NT2/D1 (cell line): ENCODE measurements around the gene NLRX1.

Experiments used
- DNase-seq: peaks from one replicate; pipeline ENCODE4 v3.0.0-alpha.2; 2011; ENCODE audit warnings: low read depth, low spot score
- H3K27me3 ChIP-seq: 2 replicates; pipeline ENCODE4 v1.6.0; 2011; ENCODE audit warnings: mild to moderate bottlenecking; ENCODE audit not compliant: insufficient read length, insufficient read depth
- H3K36me3 ChIP-seq: 2 replicates; pipeline ENCODE4 v1.6.1; 2011; ENCODE audit warnings: mild to moderate bottlenecking, low read length, mixed read lengths; ENCODE audit not compliant: insufficient read depth, insufficient read length
- H3K4me1 ChIP-seq: 2 replicates; pipeline ENCODE4 v1.5.1; 2011; ENCODE audit not compliant: insufficient read depth, insufficient read length
- H3K4me3 ChIP-seq: 2 replicates; pipeline ENCODE4 v1.5.1; 2011; ENCODE audit warnings: low read depth; ENCODE audit not compliant: insufficient read length
- H3K9ac ChIP-seq: 2 replicates; pipeline ENCODE4 v1.6.0; 2011; ENCODE audit warnings: low read depth; ENCODE audit not compliant: insufficient read length
- H3K9me3 ChIP-seq: 2 replicates; pipeline ENCODE4 v1.5.1; 2011; ENCODE audit warnings: mild to moderate bottlenecking, low read length; ENCODE audit not compliant: insufficient read depth
- SUZ12 ChIP-seq: IDR thresholded peaks from 2 replicates; pipeline ENCODE4 v1.6.1; 2011; ENCODE audit not compliant: insufficient read length, insufficient read depth; ENCODE audit errors: extremely low read depth
- YY1 ChIP-seq: IDR thresholded peaks from 2 replicates; pipeline ENCODE4 v1.6.1; 2011; ENCODE audit not compliant: insufficient read length, insufficient read depth
- ZNF274 ChIP-seq: IDR thresholded peaks from 2 replicates; pipeline ENCODE4 v1.6.1; 2011; ENCODE audit warnings: mild to moderate bottlenecking, low read depth, low read length

NLRX1 gene

GRCh38 chr11:119169282-119169719 is 776 bp downstream of the NLRX1 start:
- peak; percentile 70 for DNase-seq
- TF ChIP-seq ZNF274 (no peak), SUZ12 (no peak), YY1 (no peak)
- Histone ChIP-seq H3K9me3 (no peaks in the 10 kb centered on the region), H3K27me3 (no peaks in the 10 kb centered on the region), H3K4me3 (peak overlapping the region; percentile 64), H3K4me1 (peaks cover 8% of the 10 kb centered on the region), H3K36me3 (peaks cover 12% of the 10 kb centered on the region), H3K9ac (peak overlapping the region; percentile 93)

DNA sequence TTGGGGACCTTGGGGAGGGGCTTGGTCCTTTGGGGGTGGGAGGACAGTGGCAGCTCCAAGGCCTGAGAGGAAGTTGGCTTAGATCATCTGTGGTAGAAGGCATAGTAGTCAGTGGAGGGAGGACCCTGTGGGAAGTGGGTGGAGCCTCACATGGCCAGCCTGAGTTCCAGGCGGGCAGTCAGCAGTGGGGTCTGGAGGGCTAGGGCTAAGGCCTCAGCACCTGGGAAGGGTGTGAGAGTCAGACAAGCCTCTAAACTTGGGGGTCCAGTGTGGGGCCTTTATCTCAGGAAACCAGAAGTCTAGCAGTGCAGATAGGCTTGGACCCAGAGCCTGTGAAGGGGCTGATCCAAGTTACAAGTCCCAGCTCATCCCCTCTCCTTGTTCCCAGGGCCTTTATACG is 4.0 kb downstream of the NLRX1 start:
- H3K9ac ChIP-seq = no peak overlapping the region
- peaks cover 28% of the 10 kb centered on the region for H3K36me3 ChIP-seq
- TF ChIP-seq YY1 (no peak), ZNF274 (no peak), SUZ12 (no peak)
- H3K9me3 ChIP-seq = no peaks in the 10 kb centered on the region
- no peak overlapping the region for H3K4me3 ChIP-seq
- peaks cover 5% of the 10 kb centered on the region for H3K4me1 ChIP-seq
- no peaks in the 10 kb centered on the region for H3K27me3 ChIP-seq
- DNase-seq = no peak

- H3K36me3 ChIP-seq = peaks cover 33% of the 10 kb centered on the region
- H3K27me3 ChIP-seq = no peaks in the 10 kb centered on the region
- no peaks in the 10 kb centered on the region for H3K9me3 ChIP-seq
- no peak for DNase-seq
- no peak for TF ChIP-seq ZNF274
- TF ChIP-seq YY1 = no peak
- no peak for TF ChIP-seq SUZ12
- no peak overlapping the region for H3K9ac ChIP-seq
- no peaks in the 10 kb centered on the region for H3K4me1 ChIP-seq
- no peak overlapping the region for H3K4me3 ChIP-seq
Measured at GRCh38 chr11:119173453-119173852, 4.9 kb downstream of the NLRX1 start.

- Histone ChIP-seq H3K9ac (no peak overlapping the region), H3K9me3 (no peaks in the 10 kb centered on the region), H3K4me1 (no peaks in the 10 kb centered on the region), H3K4me3 (no peak overlapping the region), H3K36me3 (peaks cover 39% of the 10 kb centered on the region), H3K27me3 (no peaks in the 10 kb centered on the region)
- no peak for TF ChIP-seq SUZ12
- no peak for TF ChIP-seq YY1
- TF ChIP-seq ZNF274 = no peak
- no peak for DNase-seq
Measured at GRCh38 chr11:119175493-119176077, 7.1 kb downstream of the NLRX1 start.

GRCh38 chr11:119178166-119178680 is 9.7 kb downstream of the NLRX1 start:
- no peaks in the 10 kb centered on the region for H3K27me3 ChIP-seq
- H3K4me1 ChIP-seq = no peaks in the 10 kb centered on the region
- no peak for TF ChIP-seq YY1
- no peaks in the 10 kb centered on the region for H3K9me3 ChIP-seq
- H3K36me3 ChIP-seq = peaks cover 36% of the 10 kb centered on the region
- H3K9ac ChIP-seq = no peak overlapping the region
- no peak overlapping the region for H3K4me3 ChIP-seq
- DNase-seq = no peak

- no peak overlapping the region for H3K9ac ChIP-seq
- H3K27me3 ChIP-seq = no peaks in the 10 kb centered on the region
- no peak for DNase-seq
- no peaks in the 10 kb centered on the region for H3K4me1 ChIP-seq
- H3K4me3 ChIP-seq = no peak overlapping the region
- TF ChIP-seq SUZ12 = no peak
- TF ChIP-seq YY1 = no peak
- TF ChIP-seq ZNF274 = no peak
- no peaks in the 10 kb centered on the region for H3K9me3 ChIP-seq
- peaks cover 33% of the 10 kb centered on the region for H3K36me3 ChIP-seq
Measured at GRCh38 chr11:119179342-119179741, 10.8 kb downstream of the NLRX1 start.

GRCh38 chr11:119179983-119180382 is 11.5 kb downstream of the NLRX1 start:
- no peak overlapping the region for H3K9ac ChIP-seq
- no peaks in the 10 kb centered on the region for H3K4me1 ChIP-seq
- peaks cover 27% of the 10 kb centered on the region for H3K36me3 ChIP-seq
- TF ChIP-seq ZNF274 (no peak), YY1 (no peak), SUZ12 (no peak)
- H3K9me3 ChIP-seq = no peaks in the 10 kb centered on the region
- no peak for DNase-seq
- H3K4me3 ChIP-seq = no peak overlapping the region
- H3K27me3 ChIP-seq = no peaks in the 10 kb centered on the region
